HG02973 (cell line): ENCODE results near the gene MMP25.

ENCODE experiments used
- ATAC-seq: cut with Tn5 transposase; IDR thresholded peaks from one replicate; pipeline ENCODE4 v1.9.1; 2021; ENCODE audit warnings: moderate library complexity; ENCODE audit not compliant: unreplicated experiment

MMP25 gene, protein sequence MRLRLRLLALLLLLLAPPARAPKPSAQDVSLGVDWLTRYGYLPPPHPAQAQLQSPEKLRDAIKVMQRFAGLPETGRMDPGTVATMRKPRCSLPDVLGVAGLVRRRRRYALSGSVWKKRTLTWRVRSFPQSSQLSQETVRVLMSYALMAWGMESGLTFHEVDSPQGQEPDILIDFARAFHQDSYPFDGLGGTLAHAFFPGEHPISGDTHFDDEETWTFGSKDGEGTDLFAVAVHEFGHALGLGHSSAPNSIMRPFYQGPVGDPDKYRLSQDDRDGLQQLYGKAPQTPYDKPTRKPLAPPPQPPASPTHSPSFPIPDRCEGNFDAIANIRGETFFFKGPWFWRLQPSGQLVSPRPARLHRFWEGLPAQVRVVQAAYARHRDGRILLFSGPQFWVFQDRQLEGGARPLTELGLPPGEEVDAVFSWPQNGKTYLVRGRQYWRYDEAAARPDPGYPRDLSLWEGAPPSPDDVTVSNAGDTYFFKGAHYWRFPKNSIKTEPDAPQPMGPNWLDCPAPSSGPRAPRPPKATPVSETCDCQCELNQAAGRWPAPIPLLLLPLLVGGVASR

DNA sequence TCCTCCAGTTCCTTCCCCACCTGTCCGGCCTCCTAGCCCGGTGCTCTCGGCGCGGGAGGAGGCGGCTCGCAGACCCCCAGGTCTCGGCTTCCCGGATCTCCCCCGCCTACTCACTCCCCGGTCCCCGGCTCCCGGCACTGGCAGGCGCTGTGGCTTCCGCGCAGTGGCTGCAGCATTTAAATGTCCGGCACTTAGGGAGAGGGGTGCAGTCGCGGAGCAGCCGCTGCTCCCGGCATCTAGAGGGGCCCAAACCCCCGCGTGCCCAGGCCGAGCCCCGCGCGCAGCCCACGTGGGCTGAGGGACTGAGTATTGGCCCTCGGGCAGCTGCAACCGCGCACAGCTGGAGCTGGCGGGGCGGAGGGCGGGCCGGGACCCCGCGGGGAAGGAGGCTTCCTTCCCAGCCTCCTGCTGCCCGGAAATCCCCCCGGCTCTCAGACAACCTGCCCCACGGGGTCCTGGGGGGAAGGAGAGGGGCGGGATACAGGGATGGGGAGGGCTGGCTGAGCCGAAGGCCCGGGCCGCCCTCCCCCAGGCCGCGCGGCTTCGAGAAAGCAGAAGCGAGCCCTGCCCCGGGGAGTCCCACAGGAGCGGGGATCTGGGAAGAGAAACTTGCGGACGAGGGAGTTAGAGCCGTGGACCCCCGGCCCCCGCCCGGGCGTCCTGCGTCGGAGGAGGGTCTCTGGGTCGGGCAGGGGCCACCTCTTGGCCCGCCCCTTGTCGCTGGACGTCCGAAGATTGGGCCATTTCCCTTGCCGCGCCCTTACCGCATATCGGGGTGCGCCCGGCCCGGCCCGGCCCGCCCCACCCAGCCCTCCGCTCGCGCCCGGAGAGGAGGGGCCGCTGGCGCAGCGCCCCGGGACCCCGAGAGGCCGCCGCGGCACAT is at the start of gene MMP25:
Gene MMP25, plus strand, starts transcription at position 804 of the 883 bp plus-strand sequence. CDS start 357 bp downstream, outside the sequence.
- peak; percentile 47 for ATAC-seq

DNA sequence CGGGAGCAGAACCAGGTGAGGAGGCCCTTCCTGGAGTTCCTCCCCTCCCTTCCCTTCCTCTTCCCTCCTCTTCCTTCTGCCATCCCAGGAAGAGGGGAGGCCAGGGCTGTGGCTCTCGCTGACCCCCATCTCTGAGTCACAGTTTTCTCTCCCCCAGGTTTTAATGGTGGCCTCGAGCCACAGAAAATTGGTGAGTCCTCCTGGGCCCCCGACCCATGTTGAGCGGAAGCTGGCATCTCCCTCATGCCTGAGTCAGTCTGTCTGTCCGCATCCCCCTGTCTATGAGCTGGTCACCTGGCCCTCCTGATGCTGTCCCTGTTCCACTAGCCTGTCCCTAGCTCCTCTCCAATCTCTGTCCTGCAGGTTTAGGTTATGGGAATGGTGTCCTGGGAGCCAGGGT is 46.4 kb upstream of the MMP25 start:
- no peak for ATAC-seq

DNA sequence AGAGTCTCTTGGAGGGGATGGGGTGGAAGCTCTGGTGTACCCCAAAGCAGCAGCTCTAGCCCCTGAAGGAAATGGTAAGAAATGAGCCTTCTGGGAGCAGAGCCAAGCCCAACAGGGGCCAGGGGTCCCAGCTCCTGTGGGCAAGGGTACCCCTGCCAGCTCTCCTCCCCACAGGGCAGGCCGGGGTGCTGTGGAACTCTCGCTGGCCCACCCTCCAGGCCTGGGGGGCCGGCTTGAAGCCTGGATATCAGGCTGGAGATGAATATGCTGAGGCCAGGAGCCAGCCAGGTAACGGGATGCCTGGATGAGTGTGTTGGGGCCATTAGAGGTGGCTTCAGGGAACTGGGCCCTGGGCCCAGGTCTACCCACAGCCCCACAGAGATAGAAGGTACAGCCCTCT is 45.8 kb upstream of the MMP25 start:
- no peak for ATAC-seq

DNA sequence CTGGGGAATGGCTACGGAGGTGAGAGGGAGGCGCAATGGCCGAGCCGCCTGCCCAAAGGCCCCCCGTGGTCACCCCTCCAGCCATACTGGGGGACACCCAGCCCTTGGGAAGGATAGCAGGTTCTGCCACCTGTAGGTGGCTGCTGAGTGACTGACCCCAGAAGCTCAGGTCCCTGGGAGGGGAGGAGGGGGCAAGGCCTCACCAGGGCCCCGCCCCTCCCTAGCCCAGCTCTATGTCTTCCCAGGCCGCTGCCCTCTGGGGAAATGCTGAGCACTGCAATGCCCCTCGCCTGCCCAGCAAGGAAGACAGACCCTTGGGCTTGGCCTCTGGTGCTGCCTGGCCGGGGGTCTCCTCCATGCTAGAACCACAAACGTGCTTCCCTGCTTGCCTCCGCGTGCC is 45.0 kb upstream of the MMP25 start:
- no peak for ATAC-seq

DNA sequence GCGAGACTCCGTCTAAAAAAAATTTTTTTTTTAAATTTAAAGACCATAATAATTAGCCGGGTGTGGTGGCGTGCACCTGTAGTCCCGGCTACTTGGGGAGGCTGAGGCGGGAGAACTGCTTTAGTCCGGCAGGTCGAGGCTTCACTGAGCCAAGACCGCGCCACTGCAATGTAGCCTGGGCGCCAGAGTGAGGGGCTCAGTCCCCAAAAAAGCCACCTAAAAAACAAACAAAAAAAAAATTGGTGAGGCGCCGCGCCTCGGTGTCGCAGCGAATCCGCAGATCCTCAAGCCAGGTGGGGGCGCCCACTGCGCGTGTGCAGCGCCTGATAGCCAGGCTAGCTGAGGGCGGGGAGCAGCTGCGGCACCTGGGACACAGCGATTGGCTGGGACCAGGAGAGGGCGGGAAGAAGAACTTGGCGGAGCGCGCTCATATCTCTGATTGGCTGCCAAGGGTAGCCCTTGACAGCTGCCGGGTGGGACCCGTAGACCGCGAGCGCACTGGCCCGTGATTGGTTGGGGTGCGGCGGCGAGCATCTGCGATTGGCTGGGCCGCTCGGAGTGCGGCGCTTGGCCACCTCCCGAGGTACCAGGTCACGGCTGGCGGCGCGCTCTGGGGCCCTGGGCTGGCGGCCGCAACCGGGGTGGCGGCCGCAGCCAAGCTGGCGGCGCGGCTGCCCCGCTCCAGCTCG is 42.6 kb upstream of the MMP25 start:
- peak; percentile 84 for ATAC-seq

DNA sequence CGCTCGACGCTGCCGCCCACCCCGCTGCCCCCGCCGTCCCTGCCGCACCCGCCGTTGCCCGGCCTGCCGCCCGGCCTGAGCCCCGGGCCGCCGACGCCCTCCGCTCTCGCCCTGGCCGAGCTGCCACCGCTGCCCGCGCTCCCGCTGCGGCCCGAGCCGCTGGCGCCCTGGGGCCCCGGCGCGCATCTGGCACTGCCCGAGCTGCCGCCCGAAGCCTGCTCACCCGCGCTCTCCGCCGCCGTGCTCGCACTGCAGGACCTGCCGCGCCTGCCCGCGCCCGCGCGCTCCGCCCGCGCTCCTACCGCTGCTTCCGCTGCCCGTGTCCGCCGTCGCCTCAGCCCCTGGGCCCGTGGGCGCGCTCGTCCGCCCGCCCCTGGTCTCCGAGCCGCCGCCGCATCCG is 42.0 kb upstream of the MMP25 start:
- ATAC-seq: peak; percentile 11

DNA sequence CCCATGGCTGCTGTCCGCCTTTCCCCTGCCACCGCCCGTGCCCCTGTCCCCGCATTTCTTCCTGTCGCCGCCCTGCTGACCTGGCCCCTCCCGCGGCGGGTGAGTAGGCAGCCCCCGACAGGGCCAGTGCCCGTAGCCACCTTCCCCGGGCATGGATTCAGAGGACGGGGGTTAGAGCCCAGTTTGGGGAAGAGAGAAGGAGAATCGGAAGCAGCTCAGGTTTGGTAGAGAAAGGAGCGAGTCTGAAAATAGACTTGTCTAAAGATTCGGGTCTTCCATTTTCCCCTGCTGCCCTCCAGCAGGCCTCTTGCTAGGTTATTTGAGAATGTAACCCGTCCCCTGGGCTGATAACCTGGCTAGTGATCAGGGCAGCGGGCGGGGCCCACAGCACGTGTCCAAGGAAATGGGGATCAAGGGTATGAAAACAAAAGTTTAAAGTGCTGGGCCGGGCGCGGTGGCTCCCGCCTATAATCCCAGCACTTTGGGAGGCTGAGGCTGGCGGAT is 41.5 kb upstream of the MMP25 start:
- ATAC-seq: no peak

DNA sequence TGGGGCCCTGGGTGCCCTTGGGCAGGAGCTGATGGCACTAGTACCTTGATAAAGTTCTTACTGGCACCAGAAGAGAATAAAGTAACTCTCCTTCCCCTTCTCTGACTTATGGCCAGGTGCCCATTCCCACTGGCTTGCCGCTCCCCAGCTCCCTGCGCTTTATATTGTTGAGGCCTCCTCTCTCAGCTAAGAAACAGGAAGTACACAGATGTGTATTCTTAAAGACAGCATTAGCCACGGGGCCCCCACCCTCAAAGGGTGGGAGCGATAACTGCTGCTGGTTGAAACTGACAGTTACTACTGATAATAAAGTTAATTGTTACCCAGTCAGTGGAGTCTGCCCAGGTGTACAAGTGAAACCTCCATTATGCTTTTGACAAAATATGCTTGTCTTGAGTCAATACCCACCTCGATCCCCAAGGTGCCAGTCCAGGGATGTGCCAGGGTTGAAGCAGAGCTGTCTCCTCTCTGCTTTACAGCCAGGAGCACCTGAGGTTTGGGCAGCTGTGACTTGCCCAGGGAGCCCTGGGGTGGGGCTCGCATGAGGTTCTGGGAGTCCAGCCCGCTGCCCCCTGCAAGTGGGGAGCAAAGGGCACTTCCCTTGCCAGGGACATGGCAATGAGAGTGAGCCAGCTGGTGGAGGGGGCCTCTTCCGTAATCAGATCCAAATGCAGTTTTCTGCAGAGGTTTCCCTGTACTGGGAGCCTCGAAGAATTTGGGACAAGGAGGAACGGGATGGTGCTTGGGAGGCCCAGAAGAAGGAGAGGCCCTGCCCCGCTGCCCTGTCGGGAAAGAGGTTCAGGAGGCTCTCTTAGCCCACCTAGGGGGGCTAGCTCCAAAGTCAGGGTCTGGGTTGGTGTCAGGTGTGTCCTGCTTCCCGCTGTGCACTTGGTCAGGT is 39.1 kb upstream of the MMP25 start:
- no peak for ATAC-seq

DNA sequence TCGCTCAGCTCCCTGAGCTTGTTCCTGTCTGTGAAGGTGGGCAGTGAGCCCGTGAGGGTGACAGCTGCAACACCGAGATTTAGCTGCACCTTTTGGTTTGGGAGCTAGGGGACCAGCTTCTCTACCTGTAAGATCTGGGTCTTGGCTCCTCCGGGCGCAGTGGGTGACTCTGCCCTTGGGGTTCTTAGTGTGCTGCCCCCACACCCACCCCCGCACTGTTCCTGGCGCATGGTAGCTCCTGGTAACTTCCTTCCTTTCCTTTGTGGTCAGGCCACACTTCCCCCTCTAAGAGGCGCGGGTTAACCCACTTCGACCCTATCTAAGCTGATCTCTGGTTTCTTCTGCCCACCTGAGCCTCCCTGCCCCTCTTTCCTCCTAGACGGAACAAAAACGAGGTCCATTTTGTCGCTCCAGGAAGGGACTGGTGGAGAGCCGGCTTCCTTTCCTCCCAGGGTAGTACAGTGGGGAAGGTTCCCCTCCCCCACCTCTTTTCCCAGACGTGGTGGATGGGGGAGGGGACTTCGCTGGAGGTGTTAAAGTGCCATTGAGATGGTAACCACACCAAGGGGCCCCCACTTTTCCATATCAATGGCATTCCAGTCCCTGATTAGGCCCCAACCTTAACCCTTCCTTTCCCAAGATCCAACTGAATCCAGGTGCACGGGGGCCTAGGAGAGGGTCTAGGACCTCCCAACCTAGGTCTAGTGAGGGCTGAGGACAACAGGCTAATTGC is 38.2 kb upstream of the MMP25 start:
- no peak for ATAC-seq

DNA sequence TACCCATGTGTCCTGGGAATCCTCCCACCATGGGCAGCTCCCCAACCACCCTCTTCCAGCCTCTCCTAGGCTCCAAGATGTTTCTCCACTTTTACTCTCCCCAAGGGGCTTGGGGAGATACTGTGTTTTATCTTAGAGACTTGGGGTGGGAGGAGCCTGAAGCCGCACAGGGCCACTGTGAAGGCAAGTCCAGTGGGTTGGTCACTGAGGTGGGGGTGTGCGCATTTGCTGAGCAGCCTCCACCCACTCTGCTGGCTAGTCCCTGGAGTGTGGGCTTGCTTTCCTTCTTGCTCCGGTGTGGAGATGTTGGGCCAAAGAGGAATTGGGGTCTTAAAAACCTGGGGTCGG is 37.7 kb upstream of the MMP25 start:
- ATAC-seq: no peak

DNA sequence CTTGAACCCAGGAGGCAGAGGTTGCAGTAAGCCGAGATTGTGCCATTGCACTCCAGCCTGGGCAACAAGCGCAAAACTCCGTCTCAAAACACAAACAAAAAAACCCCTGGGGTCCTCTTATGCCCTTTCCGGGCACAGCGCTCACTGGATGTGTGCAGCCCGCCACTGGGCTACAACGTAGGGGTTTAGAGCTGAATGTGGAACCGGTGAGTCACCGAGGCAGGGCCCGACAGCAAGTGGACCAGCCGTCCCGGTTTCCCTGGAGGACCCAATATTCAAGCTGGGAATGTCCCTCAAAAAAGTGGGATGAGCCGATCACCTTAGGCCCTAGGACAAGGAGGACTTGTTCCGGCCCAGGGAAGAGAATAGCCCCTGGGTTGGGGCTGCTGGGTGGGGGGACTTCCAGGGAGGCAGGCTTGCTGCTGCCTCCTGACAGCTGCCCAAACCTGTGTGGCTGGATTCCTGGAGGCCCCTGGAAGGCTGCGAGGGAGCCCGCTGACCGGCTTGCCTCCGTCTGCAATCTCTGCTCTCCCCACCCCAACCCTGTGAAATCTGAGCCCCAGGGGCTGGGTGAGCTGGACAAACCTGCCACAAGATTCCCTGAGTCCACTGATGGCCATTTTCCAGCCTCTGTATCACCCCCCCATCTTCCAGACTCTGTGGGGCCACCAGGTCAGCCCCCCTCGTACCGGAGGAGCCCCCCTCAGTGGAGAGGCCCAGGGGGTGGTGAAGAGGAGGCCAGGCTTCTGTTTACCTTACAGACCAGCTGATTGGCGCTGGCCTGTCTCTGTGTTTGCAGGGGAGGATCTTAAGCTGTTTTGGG is 36.6 kb upstream of the MMP25 start:
- no peak for ATAC-seq

DNA sequence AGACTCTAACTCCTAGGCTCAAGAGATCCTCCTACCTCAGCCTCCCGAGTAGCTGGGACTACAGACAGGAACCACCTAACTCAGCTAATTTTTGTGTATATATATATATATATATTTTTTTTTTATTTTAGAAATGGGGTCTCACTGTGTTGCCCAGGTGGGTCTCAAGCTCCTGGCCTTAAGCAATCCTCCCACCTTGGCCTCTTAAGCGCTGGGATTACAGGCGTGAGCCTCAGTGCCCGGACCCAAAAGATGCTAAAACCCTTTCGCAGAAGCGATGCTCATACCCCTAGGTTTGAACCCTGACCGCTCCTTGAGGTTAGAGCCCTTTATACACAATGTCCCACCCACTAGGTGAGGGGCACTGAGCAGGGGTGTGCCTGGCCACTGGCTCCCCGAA is 35.9 kb upstream of the MMP25 start:
- no peak for ATAC-seq

DNA sequence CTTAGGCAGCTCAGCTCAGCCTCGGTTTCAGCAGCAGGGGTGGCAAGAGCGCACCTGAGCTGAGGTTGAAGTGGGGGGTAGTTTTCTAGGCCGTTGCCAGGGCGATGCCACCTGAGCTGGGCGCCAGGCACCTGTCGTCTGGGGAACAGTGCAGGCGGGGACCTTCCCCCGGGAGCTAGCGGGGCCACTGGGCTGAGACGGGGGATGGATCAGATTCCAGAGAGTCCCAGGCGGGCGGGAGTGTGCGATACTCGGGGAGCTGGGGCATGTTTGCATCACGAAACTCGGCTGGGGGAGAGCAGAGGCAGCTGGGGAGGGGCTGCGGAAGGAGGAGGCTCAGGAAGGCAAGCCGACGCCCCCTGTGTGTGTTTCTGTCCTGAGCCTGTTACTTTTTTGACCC is 34.1 kb upstream of the MMP25 start:
- ATAC-seq: no peak

DNA sequence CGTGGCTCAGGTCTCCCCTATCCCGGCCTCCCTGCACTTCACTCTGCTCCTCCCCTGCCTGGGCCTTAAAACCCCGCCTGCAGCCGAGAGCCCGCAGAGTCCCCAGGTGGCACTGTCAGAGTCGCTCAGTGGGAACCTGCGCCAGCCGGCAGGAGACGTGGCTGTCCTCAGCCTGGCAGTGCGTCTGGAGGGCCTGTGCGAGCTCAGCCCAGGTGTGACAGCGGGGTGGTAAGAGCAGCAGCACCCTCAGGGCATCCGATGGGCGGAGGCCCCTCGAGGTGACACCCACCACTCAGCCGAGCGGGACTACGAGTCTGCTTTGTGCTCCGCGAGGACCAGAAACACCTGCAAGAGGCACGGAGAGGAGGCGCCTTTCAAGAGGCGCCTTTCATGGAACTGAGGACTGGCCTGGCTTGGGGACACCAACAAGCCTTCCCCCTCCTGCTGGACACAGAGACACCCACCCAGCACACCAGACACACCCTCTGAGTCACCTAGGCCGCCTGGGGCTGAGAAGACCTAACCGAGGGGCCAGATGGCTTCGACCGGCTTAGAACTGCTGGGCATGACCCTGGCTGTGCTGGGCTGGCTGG is 33.4 kb upstream of the MMP25 start, which contains the start of gene CLDN9:
Gene CLDN9, plus strand, starts transcription at position 96 of the 593 bp plus-strand sequence. Its CDS starts 440 bp downstream, at position 536.
- no peak for ATAC-seq

DNA sequence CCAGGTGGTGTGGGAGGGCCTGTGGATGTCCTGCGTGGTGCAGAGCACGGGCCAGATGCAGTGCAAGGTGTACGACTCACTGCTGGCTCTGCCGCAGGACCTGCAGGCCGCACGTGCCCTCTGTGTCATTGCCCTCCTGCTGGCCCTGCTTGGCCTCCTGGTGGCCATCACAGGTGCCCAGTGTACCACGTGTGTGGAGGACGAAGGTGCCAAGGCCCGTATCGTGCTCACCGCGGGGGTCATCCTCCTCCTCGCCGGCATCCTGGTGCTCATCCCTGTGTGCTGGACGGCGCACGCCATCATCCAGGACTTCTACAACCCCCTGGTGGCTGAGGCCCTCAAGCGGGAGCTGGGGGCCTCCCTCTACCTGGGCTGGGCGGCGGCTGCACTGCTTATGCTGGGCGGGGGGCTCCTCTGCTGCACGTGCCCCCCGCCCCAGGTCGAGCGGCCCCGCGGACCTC is 32.8 kb upstream of the MMP25 start:
- ATAC-seq: no peak

DNA sequence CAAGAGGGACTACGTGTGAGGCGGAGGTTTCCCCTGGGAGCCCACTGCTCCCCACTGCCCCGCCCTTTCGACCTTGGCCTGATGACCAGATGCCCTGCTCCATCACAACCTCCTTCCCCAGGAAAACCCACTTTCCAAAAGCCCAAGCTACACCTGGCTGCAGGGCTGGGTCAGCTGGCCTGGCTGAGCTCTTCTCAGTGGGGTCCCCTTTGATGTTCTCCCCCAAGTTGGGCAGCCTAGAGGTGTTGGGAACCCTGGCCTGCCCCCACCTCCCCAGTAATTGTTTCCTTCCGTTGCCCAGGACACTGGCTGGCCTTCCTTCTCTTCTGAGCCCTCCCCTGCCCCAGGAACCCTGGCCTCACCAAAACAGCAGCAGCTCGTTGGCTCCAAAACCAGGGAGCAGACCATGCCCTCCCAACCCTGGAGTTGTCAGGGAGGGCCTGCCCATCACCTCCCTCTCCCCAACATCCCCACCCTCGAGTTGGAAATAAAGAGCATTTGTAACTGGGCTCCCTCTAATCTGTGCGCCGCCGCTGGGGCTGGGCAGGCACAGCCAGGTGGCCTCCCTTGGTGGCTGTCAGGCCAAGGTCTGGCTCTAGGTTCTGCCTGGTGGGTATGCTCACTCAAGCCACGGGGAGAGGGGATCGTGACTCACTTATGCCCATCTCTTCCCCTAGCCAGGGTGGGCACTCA is 32.2 kb upstream of the MMP25 start:
- no peak for ATAC-seq

DNA sequence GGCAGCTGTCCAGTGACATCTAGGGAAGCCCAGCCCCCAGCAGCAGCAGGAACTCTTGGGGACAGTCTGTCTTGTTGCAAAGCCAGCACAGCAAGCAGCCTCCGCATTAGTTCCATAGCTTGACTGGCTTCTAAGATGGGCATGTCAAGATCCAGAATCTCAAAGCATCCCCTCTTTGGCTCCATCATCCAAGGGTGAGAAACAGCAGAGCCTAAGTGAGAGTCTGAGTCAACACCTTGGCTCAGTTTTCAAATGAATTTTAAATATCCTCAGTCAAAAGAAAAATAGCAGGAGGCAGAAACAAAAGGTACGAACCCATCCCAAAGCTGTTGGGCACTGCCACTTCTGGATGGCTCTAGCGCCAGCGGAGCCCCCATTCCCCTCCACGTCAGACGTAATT is 31.4 kb upstream of the MMP25 start:
- ATAC-seq: no peak
